ENCODE measurements around the gene LYPD6. TPM values are rescaled to one million over a fixed set of nuclear protein-coding genes. Genes with fewer than 3 reads are reported as not detected.

The LYPD6 gene
- total RNA-seq, 1 experiment from 2014 or later = 0.54 TPM

DNA sequence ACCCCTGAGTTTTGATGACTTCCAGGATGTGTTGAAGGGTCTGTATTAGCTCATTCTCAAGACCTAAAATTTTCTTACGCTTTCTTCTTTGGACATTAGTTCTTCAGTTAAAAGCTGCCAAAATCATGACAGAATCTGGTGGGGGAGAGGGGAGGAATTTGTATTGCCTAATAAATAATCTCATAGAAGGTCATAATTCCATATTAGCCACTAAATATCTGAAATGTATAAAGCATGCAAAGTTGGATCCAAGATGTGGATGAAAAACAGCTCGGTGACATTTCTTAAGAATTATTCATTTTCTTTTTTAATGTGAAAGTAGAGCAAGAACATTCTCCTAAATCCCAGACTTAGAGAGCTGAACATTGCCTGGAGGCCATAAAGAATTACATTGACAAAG lies 137.0 kb downstream of the LYPD6 start:
- CTCF ChIA-PET = interaction anchor here (0.6 kb wide), 1 partner anchor 827 kb away, joined by 6 read pairs; no protein-coding TSS in a partner anchor

DNA sequence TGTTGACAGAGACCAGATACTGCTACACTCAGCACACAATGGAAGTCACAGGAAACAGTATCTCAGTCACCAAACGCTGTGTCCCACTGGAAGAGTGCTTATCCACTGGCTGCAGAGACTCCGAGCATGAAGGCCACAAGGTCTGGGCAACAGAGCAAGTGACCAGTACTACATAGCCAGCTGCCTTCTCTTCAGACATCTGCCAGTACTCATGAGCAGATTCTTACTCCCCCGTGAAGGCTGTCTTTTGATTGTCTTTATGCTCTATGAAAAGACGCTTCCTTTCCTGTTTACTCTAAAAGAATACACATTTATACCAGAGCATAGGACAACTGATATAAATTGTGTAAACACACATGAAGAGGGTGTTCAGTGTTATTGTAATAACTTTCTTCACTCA lies 138.2 kb downstream of the LYPD6 start:
- DNase-seq (ENCODE audit: low spot score) = no peak
- CTCF ChIA-PET = no interaction called here
- no peak overlapping the region for H3K27ac ChIP-seq (ENCODE audit: low read depth, low read length, poor library complexity, severe bottlenecking)
- intact Hi-C loops (cut with micrococcal nuclease; ENCODE audit: unreplicated experiment) = no loop called here
- H3K9me3 ChIP-seq (ENCODE audit: low read depth, low read length, poor library complexity, severe bottlenecking) = no peaks in the 10 kb centered on the region
- H3K4me3 ChIP-seq (ENCODE audit: low read depth, low read length, poor library complexity, severe bottlenecking) = no peak overlapping the region
- no peaks in the 10 kb centered on the region for H3K36me3 ChIP-seq (ENCODE audit: insufficient read depth, low read length, poor library complexity, severe bottlenecking)
- no peak for TF ChIP-seq EZH2 (IDR thresholded peaks at IDR 0.05; ENCODE audit: borderline replicate concordance, low read depth, low read length, poor library complexity, severe bottlenecking)
- TF ChIP-seq, protein P1, sequence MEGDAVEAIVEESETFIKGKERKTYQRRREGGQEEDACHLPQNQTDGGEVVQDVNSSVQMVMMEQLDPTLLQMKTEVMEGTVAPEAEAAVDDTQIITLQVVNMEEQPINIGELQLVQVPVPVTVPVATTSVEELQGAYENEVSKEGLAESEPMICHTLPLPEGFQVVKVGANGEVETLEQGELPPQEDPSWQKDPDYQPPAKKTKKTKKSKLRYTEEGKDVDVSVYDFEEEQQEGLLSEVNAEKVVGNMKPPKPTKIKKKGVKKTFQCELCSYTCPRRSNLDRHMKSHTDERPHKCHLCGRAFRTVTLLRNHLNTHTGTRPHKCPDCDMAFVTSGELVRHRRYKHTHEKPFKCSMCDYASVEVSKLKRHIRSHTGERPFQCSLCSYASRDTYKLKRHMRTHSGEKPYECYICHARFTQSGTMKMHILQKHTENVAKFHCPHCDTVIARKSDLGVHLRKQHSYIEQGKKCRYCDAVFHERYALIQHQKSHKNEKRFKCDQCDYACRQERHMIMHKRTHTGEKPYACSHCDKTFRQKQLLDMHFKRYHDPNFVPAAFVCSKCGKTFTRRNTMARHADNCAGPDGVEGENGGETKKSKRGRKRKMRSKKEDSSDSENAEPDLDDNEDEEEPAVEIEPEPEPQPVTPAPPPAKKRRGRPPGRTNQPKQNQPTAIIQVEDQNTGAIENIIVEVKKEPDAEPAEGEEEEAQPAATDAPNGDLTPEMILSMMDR (conservative IDR thresholded peaks at IDR 0.05; ENCODE audit: low read depth, low read length) = no peak
- peaks cover 22% of the 10 kb centered on the region for H3K4me1 ChIP-seq (ENCODE audit: insufficient read depth, low read length, poor library complexity, severe bottlenecking)
- no TSS peak for BruUV-seq (replicated peaks)
- POLR2A ChIA-PET (ENCODE audit: low non-redundant PET) = no interaction called here
- H3K27me3 ChIP-seq (replicated peaks; ENCODE audit: insufficient read depth, low read depth, low read length, poor library complexity) = no peaks in the 10 kb centered on the region

More for the DNA sequence above, 137.0 kb downstream of the LYPD6 start:
- no peak for DNase-seq (ENCODE audit: low spot score)
- no peaks in the 10 kb centered on the region for H3K9me3 ChIP-seq (ENCODE audit: low read depth, low read length, poor library complexity, severe bottlenecking)
- no peaks in the 10 kb centered on the region for H3K36me3 ChIP-seq (ENCODE audit: insufficient read depth, low read length, poor library complexity, severe bottlenecking)
- intact Hi-C loops (cut with micrococcal nuclease; ENCODE audit: unreplicated experiment) = no loop called here
- no peak overlapping the region for H3K4me3 ChIP-seq (ENCODE audit: low read depth, low read length, poor library complexity, severe bottlenecking)
- BruUV-seq (replicated peaks) = no TSS peak
- no peaks in the 10 kb centered on the region for H3K27me3 ChIP-seq (replicated peaks; ENCODE audit: insufficient read depth, low read depth, low read length, poor library complexity)
- peaks cover 12% of the 10 kb centered on the region for H3K4me1 ChIP-seq (ENCODE audit: insufficient read depth, low read length, poor library complexity, severe bottlenecking)
- TF ChIP-seq, protein P1 (conservative IDR thresholded peaks at IDR 0.05; ENCODE audit: low read depth, low read length) = no peak
- TF ChIP-seq EZH2 (IDR thresholded peaks at IDR 0.05; ENCODE audit: borderline replicate concordance, low read depth, low read length, poor library complexity, severe bottlenecking) = no peak
- POLR2A ChIA-PET (ENCODE audit: low non-redundant PET) = interaction anchor here (0.6 kb wide), 2 partner anchors 20 to 48 kb away, joined by 3 read pairs; no protein-coding TSS in a partner anchor
- H3K27ac ChIP-seq (ENCODE audit: low read depth, low read length, poor library complexity, severe bottlenecking) = no peak overlapping the region

DNA sequence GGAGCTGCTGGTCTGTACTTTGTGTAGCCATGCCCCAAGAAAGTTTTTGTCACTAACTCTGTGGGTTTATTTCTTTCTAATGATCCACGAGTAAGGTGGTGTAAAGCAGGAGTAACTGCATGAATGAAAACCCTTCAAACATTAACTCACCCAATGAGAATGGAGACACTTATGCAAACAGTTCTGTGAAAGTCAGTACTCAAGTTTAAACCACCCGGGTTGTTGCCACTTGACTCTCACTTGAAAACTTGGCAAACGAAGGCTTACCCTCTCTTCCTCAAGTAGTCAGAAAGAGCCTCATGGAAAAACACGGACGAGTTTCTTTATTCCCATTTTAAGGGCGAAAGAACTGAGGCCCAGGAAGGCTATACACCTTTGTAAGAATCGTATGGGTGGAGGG lies 139.7 kb downstream of the LYPD6 start:
- no peak overlapping the region for H3K27ac ChIP-seq (ENCODE audit: low read depth, low read length, poor library complexity, severe bottlenecking)
- no peaks in the 10 kb centered on the region for H3K9me3 ChIP-seq (ENCODE audit: low read depth, low read length, poor library complexity, severe bottlenecking)
- POLR2A ChIA-PET (ENCODE audit: low non-redundant PET) = no interaction called here
- H3K27me3 ChIP-seq (replicated peaks; ENCODE audit: insufficient read depth, low read depth, low read length, poor library complexity) = no peaks in the 10 kb centered on the region
- no TSS peak for BruUV-seq (replicated peaks)
- H3K4me3 ChIP-seq (ENCODE audit: low read depth, low read length, poor library complexity, severe bottlenecking) = no peak overlapping the region
- intact Hi-C loops (cut with micrococcal nuclease; ENCODE audit: unreplicated experiment) = no loop called here
- no peaks in the 10 kb centered on the region for H3K36me3 ChIP-seq (ENCODE audit: insufficient read depth, low read length, poor library complexity, severe bottlenecking)
- DNase-seq (ENCODE audit: low spot score) = no peak
- peaks cover 22% of the 10 kb centered on the region for H3K4me1 ChIP-seq (ENCODE audit: insufficient read depth, low read length, poor library complexity, severe bottlenecking)
- CTCF ChIA-PET = no interaction called here
- no peak for TF ChIP-seq EZH2 (IDR thresholded peaks at IDR 0.05; ENCODE audit: borderline replicate concordance, low read depth, low read length, poor library complexity, severe bottlenecking)
- TF ChIP-seq, protein P1 (conservative IDR thresholded peaks at IDR 0.05; ENCODE audit: low read depth, low read length) = no peak
